Liver (tissue), 9 donors: ENCODE data around the gene CLCN1. TPM values are rescaled to one million over a fixed set of nuclear protein-coding genes. Genes with fewer than 3 reads are reported as not detected.

ENCODE experiments used
- DNase-seq: peaks from one replicate; pipeline ENCODE4 v3.0.0-alpha.2; 2017; ENCODE audit warnings: low spot score
- H3K27ac ChIP-seq, 2 donors: one replicate each; pipeline ENCODE4 v1.7.0; 2013; ENCODE audit warnings: inconsistent platforms in 2 of 2, low read length in 2 of 2, control low read depth in 1 of 2, low read depth in 1 of 2, mild to moderate bottlenecking in 1 of 2
- H3K27me3 ChIP-seq, 4 donors: one replicate each; pipeline versions ENCODE4 v1.6.1 to v1.7.0; 2013; ENCODE audit warnings: low read length in 3 of 4, inconsistent platforms in 1 of 4, mild to moderate bottlenecking in 1 of 4, moderate library complexity in 1 of 4; ENCODE audit not compliant: control insufficient read depth in 4 of 4, insufficient read depth in 4 of 4
- H3K36me3 ChIP-seq, 4 donors: one replicate each; pipeline versions ENCODE4 v1.6.1 to v1.7.0; 2013; ENCODE audit warnings: low read length in 3 of 4, mild to moderate bottlenecking in 3 of 4, low read depth in 1 of 4, moderate library complexity in 1 of 4; ENCODE audit not compliant: control insufficient read depth in 4 of 4, insufficient read depth in 3 of 4
- H3K4me1 ChIP-seq, 4 donors: one replicate each; pipeline versions ENCODE4 v1.6.1 to v1.7.0; 2013; ENCODE audit warnings: low read length in 3 of 4, mild to moderate bottlenecking in 3 of 4, moderate library complexity in 1 of 4; ENCODE audit not compliant: control insufficient read depth in 4 of 4, insufficient read depth in 4 of 4
- H3K4me3 ChIP-seq, 3 donors: one replicate each; pipeline versions ENCODE4 v1.6.1 to v1.7.0; 2013; ENCODE audit warnings: low read length in 3 of 3, control low read depth in 1 of 3, low read depth in 1 of 3, mild to moderate bottlenecking in 1 of 3
- H3K9ac ChIP-seq, 2 donors: one replicate each; pipeline ENCODE4 v1.7.0; 2013; ENCODE audit warnings: low read length in 2 of 2, mild to moderate bottlenecking in 2 of 2, moderate library complexity in 2 of 2, control low read depth in 1 of 2, low read depth in 1 of 2
- H3K9me3 ChIP-seq, 4 donors: one replicate each; pipeline versions ENCODE4 v1.6.1 to v1.7.0; 2013; ENCODE audit warnings: low read length in 3 of 4; ENCODE audit not compliant: control insufficient read depth in 4 of 4
- ATF3 ChIP-seq: IDR thresholded peaks from 2 replicates; pipeline ENCODE4 v1.6.1; 2016; ENCODE audit warnings: antibody characterized with exemption
- CTCF ChIP-seq: fragments of 150-350 bp; IDR thresholded peaks from 2 replicates; pipeline ENCODE4 v1.5.1; 2017; ENCODE audit warnings: improper control_type of control experiment, low read depth, low read length; ENCODE audit not compliant: missing input control
- EGR1 ChIP-seq, 2 donors: IDR thresholded peaks; 2 replicates each; pipeline ENCODE4 v1.6.1; 2016 to 2018; ENCODE audit warnings: antibody characterized with exemption in 2 of 2, low read depth in 2 of 2
- FOXA1 ChIP-seq: IDR thresholded peaks from 2 replicates; pipeline ENCODE4 v1.6.1; 2016; ENCODE audit warnings: antibody characterized with exemption
- FOXA2 ChIP-seq: IDR thresholded peaks from 2 replicates; pipeline ENCODE4 v1.6.1; 2016; ENCODE audit warnings: antibody characterized with exemption
- GABPA ChIP-seq, 2 donors: IDR thresholded peaks in 1 of 2; conservative IDR thresholded peaks in 1 of 2; 2 replicates each; pipeline ENCODE4 v1.6.1; 2016; ENCODE audit warnings: antibody characterized with exemption in 2 of 2, mild to moderate bottlenecking in 1 of 2, moderate library complexity in 1 of 2
- HNF4A ChIP-seq, 2 donors: conservative IDR thresholded peaks; 2 replicates each; pipeline ENCODE4 v1.6.1; 2016; ENCODE audit warnings: antibody characterized with exemption in 2 of 2, mild to moderate bottlenecking in 2 of 2
- HNF4G ChIP-seq: IDR thresholded peaks from 2 replicates; pipeline ENCODE4 v1.6.1; 2016; ENCODE audit warnings: antibody characterized with exemption
- JUND ChIP-seq, 2 donors: IDR thresholded peaks; 2 replicates each; pipeline ENCODE4 v1.6.1; 2016; ENCODE audit warnings: antibody characterized with exemption in 2 of 2
- MAX ChIP-seq: IDR thresholded peaks from 2 replicates; pipeline ENCODE4 v1.6.1; 2016; ENCODE audit warnings: antibody characterized with exemption
- NR2F2 ChIP-seq: IDR thresholded peaks from 2 replicates; pipeline ENCODE4 v1.6.1; 2016; ENCODE audit warnings: antibody characterized with exemption
- RAD21 ChIP-seq, 2 donors: IDR thresholded peaks; 2 replicates each; pipeline ENCODE4 v1.6.1; 2016; ENCODE audit warnings: antibody characterized with exemption in 2 of 2, mild to moderate bottlenecking in 2 of 2
- REST ChIP-seq: IDR thresholded peaks from 2 replicates; pipeline ENCODE4 v1.6.1; 2016; ENCODE audit warnings: antibody characterized with exemption, mild to moderate bottlenecking
- RXRA ChIP-seq, 2 donors: IDR thresholded peaks; 2 replicates each; pipeline ENCODE4 v1.6.1; 2017 to 2018; ENCODE audit warnings: antibody characterized with exemption in 2 of 2, mild to moderate bottlenecking in 1 of 2
- SP1 ChIP-seq: IDR thresholded peaks from 2 replicates; pipeline ENCODE4 v1.6.1; 2018; ENCODE audit warnings: antibody characterized with exemption, mild to moderate bottlenecking
- TAF1 ChIP-seq: conservative IDR thresholded peaks from 2 replicates; pipeline ENCODE4 v1.6.1; 2016; ENCODE audit warnings: antibody characterized with exemption, mild to moderate bottlenecking
- YY1 ChIP-seq: IDR thresholded peaks from 2 replicates; pipeline ENCODE4 v1.6.1; 2016; ENCODE audit warnings: antibody characterized with exemption, mild to moderate bottlenecking
- ZBTB33 ChIP-seq: IDR thresholded peaks from 2 replicates; pipeline ENCODE4 v1.6.1; 2016; ENCODE audit warnings: antibody characterized with exemption
- WGBS: extraction: QIAGEN DNeasy Blood & Tissue Kit; methylation state at CpG from one replicate; pipeline ENCODE4 v1.1.7; 2013; 5-methylcytosine and 5-hydroxymethylcytosine counted together
- polyA plus RNA-seq, 2 donors: library from polyadenylated mRNA; stranded (reverse) in 1 of 2; unstranded in 1 of 2; fragments of 200-250 nt in 1 of 2; fragments of >200 nt in 1 of 2; fragmentation: Nextera tagmentation in 1 of 2; extraction: Ambion mirVana in 1 of 2; gene quantifications; one replicate each; pipeline versions ENCODE4 v1.2.1 to v1.2.3, GENCODE V29; 2013 to 2015
- total RNA-seq, 2 donors: library from RNA; depleted of rRNA; stranded (reverse); fragments of >200 nt; gene quantifications; one replicate each; pipeline ENCODE4 v1.2.3, GENCODE V29; 2014
- donor health status: healthy.
- donor health status: healthy.
- donor health status: healthy.
- donor health status: healthy.
- donor health status: healthy.

CLCN1 gene
- total RNA-seq (under 1 TPM in 1 of 2 donors, not detected in 1; 0.08 TPM), polyA plus RNA-seq (under 1 TPM in 1 of 2 donors, not detected in 1; 0.01 TPM)

- Histone ChIP-seq H3K9me3 (no peaks in the 10 kb centered on the region), H3K27ac (no peak within 1 kb of the TSS), H3K27me3 (no peaks in the 10 kb centered on the region), H3K4me3 (no peak within 1 kb of the TSS), H3K36me3 (no peaks in the 10 kb centered on the region), H3K4me1 (peaks cover 8 to 25% (median 18%) of the 10 kb centered on the region in 4 donors), H3K9ac (no peak within 1 kb of the TSS)
- WGBS, result 90% methylated on average over 5 of the region's 5 CpGs
- no peak for DNase-seq
- TF ChIP-seq NR2F2 (no peak), YY1 (no peak), HNF4A (conservative IDR thresholded peaks at IDR 0.05) (no peak), RAD21 (IDR thresholded peaks at IDR 0.05) (no peak), TAF1 (no peak), REST (no peak), RXRA (IDR thresholded peaks at IDR 0.05) (no peak), EGR1 (IDR thresholded peaks at IDR 0.05; ENCODE audit: low read depth in 2 of 2) (no peak), ZBTB33 (no peak), FOXA1 (no peak), CTCF (no peak), HNF4G (no peak), MAX (no peak), GABPA (IDR thresholded peaks at IDR 0.05 in 1 of 2, conservative IDR thresholded peaks at IDR 0.05 in 1 of 2) (no peak)
Measured at GRCh38 chr7:143315776-143316175, at the start of gene CLCN1. CLCN1 (plus strand) TSS chr7:143316111; CDS start chr7:143316213, 102 bp downstream.

GRCh38 chr7:143269251-143269650 is 46.7 kb upstream of the CLCN1 start:
- no peak overlapping the region for H3K27ac ChIP-seq
- H3K9me3 ChIP-seq, result no peaks in the 10 kb centered on the region
- peaks cover 1 to 31% (median 7%) of the 10 kb centered on the region in 4 donors for H3K36me3 ChIP-seq
- H3K4me1 ChIP-seq, result peaks cover 8 to 43% (median 30%) of the 10 kb centered on the region in 4 donors
- no peaks in the 10 kb centered on the region for H3K27me3 ChIP-seq
- DNase-seq, result no peak
- H3K9ac ChIP-seq, result no peak overlapping the region
- no peak overlapping the region for H3K4me3 ChIP-seq
- WGBS, result 28% methylated on average over 5 of the region's 5 CpGs
- TF ChIP-seq JUND (IDR thresholded peaks at IDR 0.05) (peak in 1 of 2 donors; percentile 12), GABPA (IDR thresholded peaks at IDR 0.05 in 1 of 2, conservative IDR thresholded peaks at IDR 0.05 in 1 of 2) (no peak), HNF4A (conservative IDR thresholded peaks at IDR 0.05) (peak; percentile 84 to 88), ATF3 (no peak), YY1 (peak; percentile 32), TAF1 (no peak), FOXA2 (no peak), SP1 (peak; percentile 72), MAX (no peak), NR2F2 (no peak), RXRA (IDR thresholded peaks at IDR 0.05) (peak; percentile 43 to 59), REST (no peak), RAD21 (IDR thresholded peaks at IDR 0.05) (peak; percentile 33 to 44), EGR1 (IDR thresholded peaks at IDR 0.05; ENCODE audit: low read depth in 2 of 2) (no peak)
